Endothelial cell of umbilical vein (primary cell): Measurements from ENCODE around the gene TUBG2. TPM values are rescaled to one million over a fixed set of nuclear protein-coding genes. Genes with fewer than 3 reads are reported as not detected.

Experiments
- BruUV-seq: library from RNA; stranded (reverse); fragments of 400-500 nt; replicated peaks from 2 replicates; lab custom pipeline; 2021; lab: Mats Ljungman, UMichigan
- CTCF ChIA-PET: fragments of 300-600, 350-600 bp; sonication (Branson Sonifier 250); formaldehyde crosslinking; loops from one replicate; lab custom pipeline; 2021; ENCODE audit warnings: antibody characterized with exemption, inconsistent platforms; lab: Charles Lee
- POLR2A ChIA-PET: fragments of 300-600, 350-600 bp; sonication (Branson Sonifier 250); formaldehyde crosslinking; loops from one replicate; lab custom pipeline; 2021; ENCODE audit warnings: antibody characterized with exemption, inconsistent platforms; lab: Charles Lee
- DNase-seq: peaks from one replicate; pipeline ENCODE4 v3.0.0-alpha.2; 2011; ENCODE audit warnings: low read depth, low spot score
- FAIRE-seq: peaks from 2 replicates; lab custom pipeline; 2011; peaks lifted over from hg19 to GRCh38; lab: Jason Lieb, UNC
- H2AFZ ChIP-seq: 2 replicates; pipeline ENCODE4 v1.6.0; 2012; ENCODE audit warnings: low read depth, low read length, control low read depth, inconsistent platforms
- H3K27ac ChIP-seq: 2 replicates; pipeline ENCODE4 v1.5.1; 2011; ENCODE audit warnings: low read depth, mild to moderate bottlenecking, control low read depth, low read length, moderate library complexity; ENCODE audit not compliant: insufficient read depth
- H3K27me3 ChIP-seq, 2 experiments: 2 replicates each; pipeline versions ENCODE4 v1.6.0 to v1.6.1; 2011; ENCODE audit warnings: low read length in 2 of 2, mixed read lengths in 1 of 2; ENCODE audit not compliant: control insufficient read depth in 2 of 2, insufficient read depth in 2 of 2
- H3K36me3 ChIP-seq, 2 experiments: 2 replicates in 1 of 2; 3 replicates in 1 of 2; pipeline ENCODE4 v1.5.1; 2011; ENCODE audit warnings: low read length in 2 of 2, mild to moderate bottlenecking in 1 of 2, moderate library complexity in 1 of 2; ENCODE audit not compliant: control insufficient read depth in 2 of 2, insufficient read depth in 2 of 2; ENCODE audit errors: extremely low read depth in 1 of 2
- H3K4me1 ChIP-seq: 3 replicates; pipeline ENCODE4 v1.5.1; 2011; ENCODE audit warnings: mild to moderate bottlenecking, low read length; ENCODE audit not compliant: control insufficient read depth, insufficient read depth; ENCODE audit errors: extremely low read depth
- H3K4me2 ChIP-seq: 2 replicates; pipeline ENCODE4 v1.6.1; 2011; ENCODE audit warnings: low read length, control low read depth, mixed read lengths; ENCODE audit not compliant: insufficient read depth
- H3K4me3 ChIP-seq, 3 experiments: fragments of 200-600 bp in 1 of 3; sonication (generic), shearing (Covaris generic) in 1 of 3; replicated peaks in 1 of 3; 2 replicates each; pipeline ENCODE4 v1.5.1; 2011 to 2016; ENCODE audit warnings: control low read depth in 3 of 3, low read length in 3 of 3, mild to moderate bottlenecking in 2 of 3, inconsistent platforms in 1 of 3, low read depth in 1 of 3, moderate library complexity in 1 of 3; ENCODE audit not compliant: insufficient read depth in 1 of 3
- H3K79me2 ChIP-seq: 2 replicates; pipeline ENCODE4 v1.6.0; 2012; ENCODE audit warnings: low read length, inconsistent platforms; ENCODE audit not compliant: control insufficient read depth, insufficient read depth
- H3K9ac ChIP-seq: replicated peaks from 2 replicates; pipeline ENCODE3; 2011; ENCODE audit warnings: low read length, control low read depth; ENCODE audit not compliant: insufficient read depth; ENCODE audit errors: extremely low read depth
- H3K9me1 ChIP-seq: replicated peaks from 3 replicates; pipeline ENCODE4 v1.6.0; 2011; ENCODE audit warnings: mild to moderate bottlenecking, low read length; ENCODE audit not compliant: control insufficient read depth, insufficient read depth; ENCODE audit errors: extremely low read depth
- H3K9me3 ChIP-seq: replicated peaks from 2 replicates; pipeline ENCODE4 v1.5.1; 2012; ENCODE audit warnings: low read length, inconsistent platforms; ENCODE audit not compliant: control insufficient read depth, insufficient read depth
- H4K20me1 ChIP-seq: replicated peaks from 2 replicates; pipeline ENCODE3; 2011; ENCODE audit warnings: mild to moderate bottlenecking, low read length; ENCODE audit not compliant: control insufficient read depth, insufficient read depth; ENCODE audit errors: extremely low read depth
- CTCF ChIP-seq, 2 donors: IDR thresholded peaks; 1 replicate in 1 of 2; 2 replicates in 1 of 2; pipeline ENCODE4 v1.5.1; 2011; ENCODE audit warnings: low read length in 2 of 2, mild to moderate bottlenecking in 2 of 2, moderate library complexity in 2 of 2, control low read depth in 1 of 2, inconsistent platforms in 1 of 2, low read depth in 1 of 2; ENCODE audit not compliant: insufficient read depth in 1 of 2; ENCODE audit errors: extremely low read depth in 1 of 2
- EZH2 ChIP-seq: IDR thresholded peaks from 2 replicates; pipeline ENCODE4 v1.6.1; 2012; ENCODE audit warnings: borderline replicate concordance, low read depth, mild to moderate bottlenecking, moderate library complexity, low read length, inconsistent platforms; ENCODE audit not compliant: severe bottlenecking
- FOS ChIP-seq: IDR thresholded peaks from 2 replicates; pipeline ENCODE4 v1.6.1; 2011; ENCODE audit warnings: mild to moderate bottlenecking, low read length, moderate library complexity, borderline replicate concordance; ENCODE audit not compliant: insufficient read depth
- GATA2 ChIP-seq: IDR thresholded peaks from 2 replicates; pipeline ENCODE4 v1.7.0; 2011; ENCODE audit warnings: low read depth, mild to moderate bottlenecking, moderate library complexity, mixed read lengths, low read length; ENCODE audit not compliant: insufficient read length, insufficient read depth
- JUN ChIP-seq: IDR thresholded peaks from 2 replicates; pipeline ENCODE4 v1.6.1; 2011; ENCODE audit warnings: borderline replicate concordance, low read depth; ENCODE audit not compliant: insufficient read length, insufficient read depth
- MAX ChIP-seq: IDR thresholded peaks from 2 replicates; pipeline ENCODE4 v1.6.1; 2011; ENCODE audit not compliant: insufficient read depth, insufficient read length
- MYC ChIP-seq: IDR thresholded peaks from one replicate; pipeline ENCODE4 v1.6.1; 2011; ENCODE audit warnings: mild to moderate bottlenecking, low read depth, low read length
- POLR2A ChIP-seq: IDR thresholded peaks from 2 replicates; pipeline ENCODE4 v1.6.1; 2012; ENCODE audit warnings: low read depth, mild to moderate bottlenecking, control low read depth, low read length
- POLR2AphosphoS5 ChIP-seq: IDR thresholded peaks from 2 replicates; pipeline ENCODE4 v1.6.1; 2012; ENCODE audit warnings: low read depth, mild to moderate bottlenecking, control low read depth, low read length, moderate library complexity; ENCODE audit not compliant: insufficient read depth
- dilution Hi-C: fragments of 300-500 bp; cut with MboI; formaldehyde crosslinking; loops from one replicate; pipeline ENCODE4 v1.15.0; 2019; ENCODE audit warnings: low sequenced_read_pairs; ENCODE audit not compliant: extremely low pct_ligation_motif_present
- intact Hi-C: fragments of 100-400 bp; cut with micrococcal nuclease; formaldehyde crosslinking; loops from one replicate; pipeline ENCODE4 v1.10.0; 2022
- polyA plus RNA-seq, 4 experiments: library from polyadenylated mRNA; depleted of rRNA in 3 of 4; stranded (reverse) in 3 of 4; unstranded in 1 of 4; fragments of >200 nt; gene quantifications; 2 replicates each; pipeline versions ENCODE4 v1.2.1 to v1.2.3, GENCODE V29; 2011 to 2012; ENCODE audit warnings: missing spikeins in 1 of 4
- total RNA-seq: library from RNA; stranded (reverse); gene quantifications from 2 replicates; pipeline ENCODE4 v1.2.3, GENCODE V29; 2021

Gene TUBG2
- total and polyA plus RNA-seq, 2 donors (not counting 3 experiments of a cell fraction or from before 2014, with no cell fraction given) = 13.2 to 17.7 TPM

DNA sequence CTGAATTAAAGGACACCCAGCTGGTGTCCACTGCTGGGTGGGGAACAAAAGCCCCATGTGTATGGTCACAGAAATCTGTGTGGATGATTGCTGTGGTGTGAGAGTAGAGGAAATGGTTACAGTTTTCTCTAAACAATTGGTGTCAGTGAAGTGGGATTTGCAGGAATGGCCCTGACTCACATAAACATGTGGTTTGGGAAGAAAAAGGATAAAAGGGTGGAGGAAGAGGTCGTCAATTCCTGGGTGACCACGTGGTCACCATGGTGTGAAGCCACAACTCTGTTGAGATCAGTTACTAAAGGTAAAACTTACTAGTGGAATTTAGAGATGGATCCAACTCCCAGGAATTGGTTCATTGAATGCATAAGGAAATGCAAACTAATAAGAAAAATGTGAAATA is 3.6 kb upstream of the TUBG2 start:
- H2AFZ ChIP-seq = no peak overlapping the region
- intact Hi-C loops = loop anchor here (5.0 kb wide), 1 partner anchor 48 kb away; the partner anchor contains the start of genes RETREG3 and TUBG1
- POLR2A ChIA-PET = no interaction called here

GRCh38 chr17:42657824-42658588 is 1.1 kb upstream of the TUBG2 start:
- FAIRE-seq = no peak
- BruUV-seq = no TSS peak
- no peak for DNase-seq
- H3K4me2 ChIP-seq = no peak overlapping the region
- TF ChIP-seq JUN (no peak), CTCF (IDR thresholded peaks at IDR 0.05; ENCODE audit: extremely low read depth in 1 of 2, insufficient read depth in 1 of 2, low read depth in 1 of 2, low read length in 2 of 2) (no peak), POLR2AphosphoS5 (no peak), FOS (no peak), EZH2 (no peak), MYC (no peak), POLR2A (no peak), GATA2 (no peak), MAX (no peak)
- H3K9me3 ChIP-seq = no peaks in the 10 kb centered on the region
- no peak overlapping the region for H3K4me3 ChIP-seq
- no peaks in the 10 kb centered on the region for H3K79me2 ChIP-seq
- intact Hi-C loops (loop anchor here (5.0 kb wide), 1 partner anchor 51 kb away; the partner anchor contains the start of genes RETREG3 and TUBG1), dilution Hi-C loops (no loop called here)
- no peaks in the 10 kb centered on the region for H3K27me3 ChIP-seq
- no peak overlapping the region for H3K27ac ChIP-seq
- peaks cover 21% of the 10 kb centered on the region for H3K4me1 ChIP-seq
- ChIA-PET CTCF (interaction anchor here (0.8 to 2.0 kb wide), 3 partner anchors 21 to 80 kb away, joined by 3 to 7 read pairs (median 4); no protein-coding TSS in a partner anchor), POLR2A (no interaction called here)
- H3K9me1 ChIP-seq = no peaks in the 10 kb centered on the region
- no peak overlapping the region for H3K9ac ChIP-seq
- no peaks in the 10 kb centered on the region for H4K20me1 ChIP-seq
- no peaks in the 10 kb centered on the region for H3K36me3 ChIP-seq
- no peak overlapping the region for H2AFZ ChIP-seq

More for the DNA sequence above, 3.6 kb upstream of the TUBG2 start:
- Histone ChIP-seq H3K4me3 (no peak overlapping the region), H3K4me1 (peaks cover 13% of the 10 kb centered on the region), H3K36me3 (no peaks in the 10 kb centered on the region), H3K9me3 (no peaks in the 10 kb centered on the region), H3K9me1 (no peaks in the 10 kb centered on the region), H3K4me2 (no peak overlapping the region), H3K27me3 (no peaks in the 10 kb centered on the region), H3K27ac (no peak overlapping the region), H3K79me2 (no peaks in the 10 kb centered on the region), H3K9ac (no peak overlapping the region), H4K20me1 (no peaks in the 10 kb centered on the region)
- dilution Hi-C loops = no loop called here
- CTCF ChIA-PET = no interaction called here
- DNase-seq = no peak
- FAIRE-seq = no peak
- BruUV-seq = no TSS peak
- no peak for TF ChIP-seq POLR2A
- TF ChIP-seq MYC = no peak
- TF ChIP-seq POLR2AphosphoS5 = no peak
